ENCODE results near the gene WBP1L.

WBP1L gene

GRCh38 chr10:102779680-102780526, 36.2 kb downstream of the WBP1L start:
- no peak for DNase-seq (ENCODE audit: low read depth, low spot score)

- no peak for DNase-seq (ENCODE audit: low read depth, low spot score)
These were observed 36.7 kb downstream of the WBP1L start for GRCh38 chr10:102780527-102780808.

DNA sequence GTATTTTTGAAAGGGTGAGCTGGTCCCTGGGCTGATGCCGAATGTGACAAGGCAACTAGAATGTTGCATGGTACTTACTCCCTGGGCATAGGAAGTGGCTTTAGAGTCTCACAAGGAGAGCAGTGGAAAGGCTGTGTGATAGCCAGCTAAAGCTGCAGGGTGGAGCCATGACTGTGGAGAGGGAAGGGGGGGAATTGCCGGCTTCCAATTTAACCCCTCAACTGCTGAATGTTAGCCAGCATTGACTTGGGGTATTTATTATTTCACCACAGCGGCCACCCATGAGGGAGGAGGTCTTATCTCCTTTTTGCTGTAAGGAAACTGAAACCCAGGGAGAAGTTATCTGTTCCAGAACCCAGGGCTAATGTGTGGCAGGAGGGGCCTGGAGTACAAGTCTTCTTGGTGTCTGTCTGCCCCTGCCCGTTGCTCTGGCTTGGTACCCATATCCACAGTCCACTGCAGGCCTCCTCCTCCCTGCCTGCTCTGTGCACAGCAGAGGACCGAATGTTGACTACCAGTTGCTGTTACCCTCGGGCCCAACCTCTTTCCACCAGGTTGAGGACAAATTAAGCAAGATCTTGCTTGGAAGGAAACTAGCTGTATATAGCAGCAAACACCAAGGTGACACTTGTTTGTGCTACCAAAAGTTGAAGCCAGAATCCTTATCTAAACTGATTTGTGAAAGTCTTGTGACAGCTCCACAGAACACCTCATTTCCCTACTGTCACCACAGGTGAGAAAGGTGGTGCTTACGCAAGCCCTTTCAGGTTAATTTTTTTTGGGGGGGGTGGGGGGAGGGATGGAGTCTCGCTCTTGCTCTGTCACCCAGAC, 37.6 kb downstream of the WBP1L start:
- no peak for DNase-seq (ENCODE audit: low read depth, low spot score)

DNA sequence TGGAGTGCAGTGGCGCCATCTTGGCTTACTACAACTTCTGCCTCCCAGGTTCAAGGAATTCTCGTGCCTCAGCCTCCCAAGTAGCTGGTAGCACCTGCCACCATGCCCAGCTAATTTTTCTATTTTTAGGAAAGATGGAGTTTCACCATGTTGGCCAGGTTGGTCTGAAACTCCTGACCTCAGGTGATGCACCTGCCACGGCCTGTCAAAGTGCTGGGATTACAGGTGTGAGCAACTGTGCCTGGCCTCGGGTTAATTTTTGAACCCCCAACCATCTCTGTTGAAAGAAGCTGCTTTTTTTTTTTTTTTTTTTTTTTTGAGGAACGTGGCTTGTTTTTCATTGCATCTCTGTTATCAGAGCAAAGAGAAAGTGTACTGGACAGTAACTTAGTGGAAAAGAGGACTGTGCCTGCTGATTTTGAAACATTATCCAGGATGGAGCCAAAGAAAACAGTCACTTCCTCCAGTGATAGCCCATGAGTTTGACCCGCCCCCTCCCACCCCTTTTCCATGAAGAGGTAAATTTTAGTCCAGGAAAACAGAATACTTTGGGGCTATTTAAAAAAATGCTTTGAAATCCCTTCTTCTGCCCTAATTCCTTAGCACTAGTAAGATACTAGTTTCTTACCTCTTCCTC, 38.3 kb downstream of the WBP1L start:
- DNase-seq (ENCODE audit: low read depth, low spot score): no peak

DNA sequence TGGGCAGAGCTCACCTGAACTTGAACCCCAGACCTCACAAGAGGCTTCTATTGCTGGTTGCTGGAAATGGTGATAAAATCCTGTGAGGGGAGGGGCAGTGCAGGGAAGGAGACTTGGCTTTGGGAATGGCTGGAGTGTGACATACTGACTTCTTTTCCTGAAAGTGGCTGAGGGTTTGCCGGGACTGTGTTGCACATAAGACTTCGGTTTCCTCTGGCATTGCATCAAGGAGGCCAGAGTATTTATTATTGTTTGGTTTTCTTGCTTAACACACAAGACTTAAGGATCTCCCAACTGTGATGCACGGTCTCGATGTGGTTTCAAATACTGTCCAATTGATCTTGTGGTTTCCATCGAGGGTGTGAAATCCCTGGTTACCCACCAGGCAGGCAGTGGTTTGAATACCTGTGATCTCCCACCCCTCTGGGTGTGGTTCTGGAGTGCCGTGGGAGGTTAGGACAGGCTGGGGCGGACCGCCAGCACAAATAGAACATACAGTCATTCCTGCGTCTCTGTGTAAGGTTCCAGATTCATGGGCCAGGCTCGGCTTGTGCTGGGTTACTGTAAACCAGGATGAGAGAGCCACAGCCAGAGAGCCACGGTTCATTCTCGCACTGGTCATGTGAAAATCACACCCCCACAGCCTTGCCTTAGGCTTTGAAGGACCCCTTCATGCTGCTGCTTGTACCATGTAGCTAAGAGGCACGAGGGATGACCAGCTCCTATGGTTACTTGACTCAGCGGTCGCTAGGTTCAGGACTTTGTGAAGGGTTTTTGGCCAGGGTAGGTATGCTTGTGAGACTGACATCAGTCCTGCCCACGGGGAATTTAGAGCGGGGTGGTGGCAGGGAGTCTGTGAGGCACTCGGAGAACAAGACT, 39.2 kb downstream of the WBP1L start:
- DNase-seq (ENCODE audit: low read depth, low spot score): no peak

DNA sequence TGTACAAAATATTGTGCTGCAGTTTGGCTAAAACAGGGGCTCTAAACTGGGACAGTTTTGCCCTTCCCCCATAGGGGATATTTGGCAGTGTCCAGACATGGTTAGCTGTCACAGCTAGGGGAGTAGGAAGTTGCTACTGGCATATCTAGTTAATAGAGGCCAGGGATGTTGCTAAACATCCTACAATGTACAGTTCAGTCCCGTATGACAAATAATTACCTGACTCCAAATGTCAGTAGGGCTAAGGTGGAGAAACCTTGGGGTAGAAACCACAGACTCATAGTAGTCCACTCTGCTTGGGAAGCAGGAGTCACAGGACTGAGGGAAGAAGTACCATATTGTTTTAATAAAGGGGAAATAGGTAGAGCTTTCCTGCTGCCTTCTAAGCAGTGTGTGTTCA, 39.8 kb downstream of the WBP1L start:
- no peak for DNase-seq (ENCODE audit: low read depth, low spot score)

DNA sequence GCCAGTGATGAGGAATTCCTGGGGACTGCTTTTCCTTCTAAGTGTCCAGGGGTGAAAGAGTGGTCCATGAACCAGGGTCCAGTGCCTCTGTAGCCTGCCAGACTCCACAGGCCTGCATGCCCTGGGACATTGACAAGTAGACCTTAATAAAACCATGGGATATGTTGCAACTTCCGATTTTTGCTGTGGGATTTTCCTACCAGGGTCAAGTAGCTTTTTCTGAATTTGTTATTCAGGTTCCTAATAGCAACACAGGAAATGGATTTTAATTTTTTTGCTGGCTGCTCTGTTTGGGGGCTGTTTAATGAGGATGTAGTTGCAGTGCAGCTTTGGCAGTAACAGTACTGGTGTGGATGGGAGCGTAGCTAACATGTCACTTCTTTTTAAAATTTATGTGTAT, 42.1 kb downstream of the WBP1L start:
- DNase-seq (ENCODE audit: low read depth, low spot score): no peak

DNA sequence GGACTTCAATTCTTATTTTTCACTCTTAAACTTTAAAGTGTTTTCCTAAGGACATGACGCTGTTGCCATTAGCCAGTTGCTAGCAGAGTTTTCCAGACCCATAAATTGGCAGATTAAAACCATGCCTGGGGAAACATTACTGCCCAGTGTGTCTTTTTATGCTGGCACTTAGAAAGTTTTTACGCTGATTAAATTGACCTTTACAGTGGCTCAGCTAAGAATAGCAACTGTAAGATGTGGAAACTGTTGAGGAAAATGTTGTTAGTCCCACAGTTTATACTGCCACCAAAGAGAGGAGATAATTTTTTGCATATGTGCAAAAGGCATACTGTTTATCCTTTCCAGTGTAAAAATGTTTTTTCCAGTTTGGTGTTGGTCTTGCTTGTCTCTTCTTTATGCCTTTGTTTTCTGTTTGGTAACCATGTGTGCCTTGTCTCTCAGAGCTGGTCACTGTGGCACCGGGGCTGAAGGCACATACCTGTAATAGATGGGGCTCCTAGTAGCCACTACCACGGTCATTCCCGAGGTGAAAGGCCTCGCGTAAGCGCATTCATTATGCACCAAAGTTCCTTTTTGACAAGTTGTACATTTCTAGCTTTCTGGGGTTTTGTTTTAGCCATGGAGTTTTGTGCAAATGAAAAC, 48.1 kb downstream of the WBP1L start:
- DNase-seq (ENCODE audit: low read depth, low spot score): no peak

- no peak for DNase-seq (ENCODE audit: low read depth, low spot score)
These were observed 52.0 kb downstream of the WBP1L start for GRCh38 chr10:102795453-102796406.

DNA sequence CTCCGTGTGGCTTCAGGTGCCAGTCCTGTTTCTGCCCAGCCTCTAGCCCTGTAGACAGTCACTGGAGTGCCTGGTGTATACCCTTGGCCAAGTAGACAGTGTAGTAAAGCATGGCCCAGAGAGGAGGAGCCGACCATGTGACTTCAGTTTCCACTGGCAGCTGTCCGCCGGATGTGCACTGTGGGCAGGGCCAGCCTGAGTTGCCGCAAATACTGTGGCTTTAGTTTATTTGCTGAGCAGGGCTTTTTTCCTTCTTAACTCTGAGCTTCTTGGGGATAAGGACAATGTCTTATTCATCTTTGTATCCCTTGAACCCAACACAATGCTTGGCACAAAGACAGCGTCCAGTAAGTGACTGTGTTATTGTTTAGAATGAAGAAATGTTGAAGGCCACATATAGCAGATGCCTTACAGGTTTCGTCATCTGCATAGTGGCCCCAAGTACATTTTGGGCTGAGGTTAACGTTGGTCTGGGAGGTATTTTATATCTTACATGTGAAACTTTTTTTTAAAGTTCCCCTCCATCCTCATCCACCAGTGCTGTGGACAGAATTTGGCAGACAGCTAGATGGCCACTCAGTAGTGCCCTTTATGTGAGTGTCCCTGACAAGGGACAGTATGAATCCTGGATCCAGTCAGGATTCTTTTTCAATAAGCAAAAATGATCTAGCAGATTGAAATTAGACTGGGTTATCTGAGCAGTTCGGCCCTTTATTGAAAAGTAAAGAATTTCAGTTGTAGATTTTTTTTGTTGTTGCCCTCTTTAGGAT, 52.8 kb downstream of the WBP1L start:
- DNase-seq (ENCODE audit: low read depth, low spot score): no peak

DNA sequence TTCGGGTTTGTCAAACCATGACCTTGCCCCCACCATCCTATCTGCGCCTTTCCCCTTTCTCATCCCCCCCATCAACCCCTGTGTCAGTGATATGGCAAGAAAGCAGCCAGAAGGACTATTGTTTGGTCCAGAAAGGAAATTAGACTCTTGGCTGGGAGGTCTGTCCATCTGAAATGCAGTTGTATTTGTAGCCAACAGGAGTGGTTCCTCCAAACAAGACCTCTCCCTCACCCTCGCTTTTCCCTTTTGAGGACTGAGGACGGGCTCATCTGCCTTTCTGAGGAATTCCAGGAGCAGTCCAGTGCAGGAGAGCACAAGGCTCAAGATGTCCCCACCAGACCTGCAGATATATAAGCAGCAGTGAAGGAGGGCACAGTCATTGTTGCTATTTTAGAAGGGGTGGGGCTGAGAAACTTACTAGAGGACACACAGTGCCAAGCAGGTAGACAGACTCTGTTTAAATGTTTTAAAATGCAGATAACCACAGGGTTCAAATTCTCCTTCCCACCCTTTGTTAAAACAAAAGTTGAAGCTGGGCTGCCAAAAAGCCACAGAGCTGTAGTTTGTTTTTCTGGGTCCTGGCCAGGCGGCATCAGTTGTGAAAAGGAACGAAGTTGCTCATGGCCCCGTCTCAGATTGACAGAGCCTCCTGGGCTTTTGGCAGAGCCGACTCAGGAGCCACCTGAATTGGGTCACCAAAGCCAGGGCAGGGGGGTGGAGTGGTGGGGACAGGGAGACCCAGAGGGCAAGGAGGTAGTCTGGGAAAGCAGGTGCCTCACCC, 56.1 kb downstream of the WBP1L start:
- no peak for DNase-seq (ENCODE audit: low read depth, low spot score)

DNA sequence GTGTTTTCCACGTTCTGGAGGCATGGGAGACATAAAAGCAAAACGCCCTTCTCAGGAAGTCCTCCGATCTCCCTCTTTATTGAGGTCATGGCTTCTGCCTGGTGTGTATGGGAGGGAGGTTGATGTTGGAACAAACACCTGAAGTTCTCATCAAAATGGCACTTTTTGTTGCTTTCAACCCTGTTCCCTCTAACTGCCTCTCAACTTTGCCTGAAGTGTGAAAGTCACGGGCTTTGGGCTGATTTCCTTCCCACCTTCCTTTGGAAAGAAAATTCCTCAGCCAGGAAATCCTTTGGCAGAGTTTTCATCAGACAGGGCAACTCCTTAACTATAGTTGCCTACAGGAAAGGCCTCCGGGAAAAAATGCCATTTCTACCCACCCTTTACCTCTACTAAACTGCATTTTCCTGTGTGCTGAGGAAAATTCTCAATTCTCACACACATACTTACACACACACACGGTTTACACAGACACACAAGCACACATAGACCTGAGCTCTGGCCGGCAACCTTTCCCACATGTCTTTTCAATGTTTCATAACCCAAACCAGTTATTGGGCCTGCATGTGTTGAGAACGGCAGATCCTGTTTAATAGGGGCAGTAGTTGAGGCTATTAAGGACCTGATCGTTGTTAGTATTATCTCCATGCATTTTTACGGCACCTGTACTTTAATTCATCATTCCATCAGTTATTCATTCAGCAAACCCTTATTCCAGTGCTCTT, 57.0 kb downstream of the WBP1L start:
- DNase-seq (ENCODE audit: low read depth, low spot score): no peak

GRCh38 chr10:102801496-102801895, 57.7 kb downstream of the WBP1L start:
- no peak for DNase-seq (ENCODE audit: low read depth, low spot score)

GRCh38 chr10:102801978-102802377, 58.2 kb downstream of the WBP1L start:
- DNase-seq (ENCODE audit: low read depth, low spot score): no peak

DNA sequence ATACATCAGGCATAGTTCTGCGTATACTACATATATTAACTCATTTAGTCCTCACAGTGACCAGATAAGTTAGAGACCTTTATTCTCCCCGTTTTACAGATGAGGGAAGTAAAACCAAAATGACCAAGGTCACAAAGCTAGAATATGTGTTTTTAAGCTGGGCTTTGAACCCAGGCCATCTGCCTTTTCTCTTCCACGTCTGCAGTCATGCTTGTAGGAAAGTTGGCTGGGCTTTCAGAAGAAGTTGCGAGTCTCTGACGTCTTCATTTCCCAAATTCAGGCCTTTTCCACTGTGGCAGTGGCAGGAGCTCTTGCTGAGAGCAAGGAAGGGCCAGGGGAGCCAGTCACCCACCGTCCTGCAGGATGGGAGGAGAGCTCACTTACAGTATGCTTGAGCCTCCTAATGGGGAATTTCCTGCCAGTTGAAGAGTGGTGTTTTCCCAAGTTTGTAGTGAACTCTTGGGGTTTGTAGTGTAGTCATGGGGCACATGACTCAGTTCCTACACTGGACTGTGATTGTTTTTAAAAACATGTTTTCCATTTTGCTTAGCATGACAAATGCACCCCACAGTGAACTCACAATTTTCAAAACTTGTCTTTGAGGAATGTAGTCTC, 59.3 kb downstream of the WBP1L start:
- no peak for DNase-seq (ENCODE audit: low read depth, low spot score)

- DNase-seq (ENCODE audit: low read depth, low spot score): no peak
These were observed 60.8 kb downstream of the WBP1L start for GRCh38 chr10:102804382-102805055.

GRCh38 chr10:102808380-102808779, 64.6 kb downstream of the WBP1L start:
- no peak for DNase-seq (ENCODE audit: low read depth, low spot score)
